ENCODE measurements around the gene ADGRB3. TPM values are rescaled to one million over a fixed set of nuclear protein-coding genes. Genes with fewer than 3 reads are reported as not detected.

The ADGRB3 gene
- total RNA-seq, 2 donors from 2014 or later = not detected

DNA sequence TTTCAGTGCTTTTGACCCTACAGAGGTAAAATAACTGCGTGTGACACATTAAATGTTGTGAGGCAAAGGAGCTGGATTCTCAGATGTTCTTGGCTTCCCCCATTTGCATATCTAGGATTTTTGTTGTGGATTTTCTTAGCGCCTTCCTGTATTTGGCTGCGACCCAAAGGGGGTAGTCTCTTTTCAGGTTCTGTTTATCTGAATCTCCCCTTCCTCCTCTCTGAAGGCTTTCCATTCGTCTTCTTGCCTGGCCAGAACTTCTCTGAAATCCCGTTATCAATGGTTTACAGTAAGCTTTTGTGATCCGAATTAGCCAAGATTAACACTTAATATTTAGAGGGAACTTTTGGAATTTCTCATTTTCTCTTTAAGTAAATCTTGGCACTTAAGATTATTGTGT lies 60.8 kb downstream of the ADGRB3 start:
- Mint-ChIP-seq H3K4me3 (no peak overlapping the region), H3K27ac (no peak overlapping the region), H3K36me3 (no peaks in the 10 kb centered on the region), H3K27me3 (no peaks in the 10 kb centered on the region), H3K4me1 (ENCODE audit: low read depth in 2 of 2) (no peaks in the 10 kb centered on the region), H3K9me3 (peaks cover 4% of the 10 kb centered on the region)
- DNase-seq (ENCODE audit: low spot score) (no peak), ATAC-seq (no peak)

DNA sequence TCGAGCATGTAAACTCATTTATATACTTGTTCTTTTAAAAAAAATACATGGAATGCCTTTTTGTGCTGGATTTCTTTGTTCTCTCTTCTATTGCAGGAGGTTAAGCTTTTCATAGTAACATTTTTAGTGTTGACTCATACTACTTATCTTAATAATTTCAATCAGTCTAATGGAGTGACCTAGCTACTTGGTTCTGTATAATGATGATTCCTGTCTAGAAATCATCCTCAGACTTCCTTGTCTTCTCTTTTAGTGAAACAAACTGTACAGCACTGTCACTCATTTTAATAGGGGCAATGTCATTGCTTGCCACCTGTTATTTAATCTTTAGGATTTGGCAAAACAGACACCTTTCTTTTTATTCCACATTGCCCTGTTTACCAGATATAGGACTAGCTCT lies 62.3 kb downstream of the ADGRB3 start:
- no peak for ATAC-seq
- Mint-ChIP-seq H3K36me3 (peaks cover 5% of the 10 kb centered on the region), H3K4me1 (ENCODE audit: low read depth in 2 of 2) (no peaks in the 10 kb centered on the region)

GRCh38 chr6:68701159-68701558 lies 66.1 kb downstream of the ADGRB3 start:
- ATAC-seq (no peak), DNase-seq (ENCODE audit: low spot score) (no peak)
- Mint-ChIP-seq H3K27me3 (no peaks in the 10 kb centered on the region), H3K4me1 (ENCODE audit: low read depth in 2 of 2) (no peaks in the 10 kb centered on the region), H3K36me3 (peaks cover 11% of the 10 kb centered on the region), H3K4me3 (no peak overlapping the region), H3K9me3 (peaks cover 14% of the 10 kb centered on the region), H3K27ac (no peak overlapping the region)

More for the DNA sequence above, 62.3 kb downstream of the ADGRB3 start:
- Mint-ChIP-seq H3K9me3 (peaks cover 7% of the 10 kb centered on the region), H3K4me3 (no peak overlapping the region), H3K27me3 (no peaks in the 10 kb centered on the region), H3K27ac (no peak overlapping the region)
- DNase-seq (ENCODE audit: low spot score) = no peak

GRCh38 chr6:68704485-68704884 lies 69.4 kb downstream of the ADGRB3 start:
- Mint-ChIP-seq H3K9me3 (peaks cover 14% of the 10 kb centered on the region), H3K27ac (no peak overlapping the region)

DNA sequence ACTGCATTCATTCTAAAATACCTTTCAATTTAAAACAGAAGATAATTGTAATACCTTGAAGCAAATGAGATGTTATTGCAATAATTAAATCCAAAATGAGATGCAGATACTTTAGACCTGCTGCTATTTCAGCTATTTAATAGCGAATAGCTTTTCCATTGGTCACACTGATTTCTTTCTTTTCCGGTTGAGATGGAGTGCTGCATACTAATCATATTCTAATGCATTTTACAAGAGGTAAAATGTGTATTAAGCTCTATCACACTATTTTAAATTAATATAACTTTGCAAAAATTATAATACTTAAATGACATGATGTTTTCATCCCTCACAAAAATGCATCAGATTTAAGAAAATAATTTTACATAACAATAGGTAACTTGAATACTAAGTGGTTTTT lies 74.0 kb downstream of the ADGRB3 start:
- H3K27ac Mint-ChIP-seq = no peak overlapping the region
- peaks cover 18% of the 10 kb centered on the region for H3K9me3 Mint-ChIP-seq
- no peak overlapping the region for H3K4me3 Mint-ChIP-seq
- H3K4me1 Mint-ChIP-seq (ENCODE audit: low read depth in 2 of 2) = no peaks in the 10 kb centered on the region
- ATAC-seq (no peak), DNase-seq (ENCODE audit: low spot score) (no peak)
- H3K27me3 Mint-ChIP-seq = no peaks in the 10 kb centered on the region
- peaks cover 12% of the 10 kb centered on the region for H3K36me3 Mint-ChIP-seq

More at GRCh38 chr6:68704485-68704884, 69.4 kb downstream of the ADGRB3 start:
- ATAC-seq = no peak
- no peak overlapping the region for H3K4me3 Mint-ChIP-seq
- H3K4me1 Mint-ChIP-seq (ENCODE audit: low read depth in 2 of 2) = no peaks in the 10 kb centered on the region
- no peak for DNase-seq (ENCODE audit: low spot score)
- no peaks in the 10 kb centered on the region for H3K27me3 Mint-ChIP-seq
- H3K36me3 Mint-ChIP-seq = peaks cover 11% of the 10 kb centered on the region

DNA sequence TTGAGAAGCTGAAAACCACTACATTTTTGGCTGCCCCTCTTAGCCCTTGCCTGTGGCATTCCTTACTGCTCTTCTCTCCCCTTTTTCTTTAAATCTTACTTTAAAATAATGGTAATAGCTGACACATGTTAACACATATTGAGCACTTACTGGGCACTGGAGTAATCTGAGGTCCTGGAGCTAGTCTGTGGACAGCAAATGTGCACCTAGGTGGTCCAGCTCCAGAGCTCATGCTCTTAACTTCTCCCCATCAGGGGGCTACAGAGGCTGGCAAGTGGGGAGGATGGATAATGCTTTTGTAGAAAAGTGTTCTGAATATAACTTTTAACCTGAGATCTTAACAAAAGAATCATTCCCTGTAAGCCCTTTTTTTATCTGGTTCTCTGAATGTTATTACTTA lies 74.8 kb downstream of the ADGRB3 start:
- Mint-ChIP-seq H3K4me1 (ENCODE audit: low read depth in 2 of 2) (no peaks in the 10 kb centered on the region), H3K36me3 (peaks cover 12% of the 10 kb centered on the region), H3K4me3 (no peak overlapping the region)

DNA sequence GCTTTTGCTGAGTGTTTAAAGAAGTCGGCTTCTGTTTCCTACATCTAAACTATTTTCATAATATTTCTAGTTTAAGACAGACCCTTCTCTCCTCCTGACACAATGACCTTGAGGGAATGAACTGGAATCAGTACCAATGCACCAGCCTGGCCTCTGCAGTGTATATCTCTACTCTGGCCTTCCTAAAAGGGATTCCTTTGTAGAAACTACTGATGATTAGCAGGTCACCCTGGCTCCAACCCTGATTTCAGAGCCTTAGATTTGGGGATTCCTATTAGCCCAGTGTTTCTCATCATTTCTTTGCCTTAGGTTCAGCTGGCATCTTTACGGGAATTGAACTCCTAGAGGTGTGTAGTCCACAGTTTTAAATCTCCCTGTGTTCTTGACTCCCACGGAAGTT lies 75.4 kb downstream of the ADGRB3 start:
- no peak overlapping the region for H3K27ac Mint-ChIP-seq

More for the DNA sequence above, 74.8 kb downstream of the ADGRB3 start:
- Mint-ChIP-seq H3K27ac (no peak overlapping the region), H3K9me3 (peaks cover 18% of the 10 kb centered on the region), H3K27me3 (no peaks in the 10 kb centered on the region)
- no peak for DNase-seq (ENCODE audit: low spot score)
- ATAC-seq = no peak

DNA sequence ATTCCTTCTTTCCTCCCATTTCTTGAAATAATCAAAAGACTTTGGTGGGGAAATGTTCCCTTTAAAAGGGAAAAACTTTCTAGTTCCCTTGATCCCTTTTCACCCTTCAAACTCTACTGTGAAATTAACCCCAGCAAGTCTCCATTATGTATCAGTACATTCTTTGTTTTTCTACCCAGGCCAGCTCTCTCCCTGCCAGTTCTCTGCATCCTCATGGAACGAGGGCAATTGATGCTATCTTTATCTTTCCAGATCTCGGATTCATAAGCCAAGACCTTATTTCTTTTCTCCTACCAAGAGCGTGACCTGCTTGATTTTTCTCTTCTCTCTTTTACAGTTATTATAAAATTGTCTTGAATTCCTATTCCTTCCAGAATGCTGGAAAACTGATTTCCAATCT lies 75.8 kb downstream of the ADGRB3 start:
- DNase-seq (ENCODE audit: low spot score) (no peak), ATAC-seq (no peak)
- Mint-ChIP-seq H3K4me3 (no peak overlapping the region), H3K27ac (no peak overlapping the region), H3K36me3 (peaks cover 6% of the 10 kb centered on the region), H3K27me3 (no peaks in the 10 kb centered on the region), H3K4me1 (ENCODE audit: low read depth in 2 of 2) (no peaks in the 10 kb centered on the region), H3K9me3 (peaks cover 8% of the 10 kb centered on the region)

More for the DNA sequence above, 75.4 kb downstream of the ADGRB3 start:
- H3K36me3 Mint-ChIP-seq = peaks cover 10% of the 10 kb centered on the region
- no peaks in the 10 kb centered on the region for H3K4me1 Mint-ChIP-seq (ENCODE audit: low read depth in 2 of 2)
- DNase-seq (ENCODE audit: low spot score) (no peak), ATAC-seq (no peak)
- peaks cover 12% of the 10 kb centered on the region for H3K9me3 Mint-ChIP-seq
- H3K4me3 Mint-ChIP-seq = no peak overlapping the region
- H3K27me3 Mint-ChIP-seq = no peaks in the 10 kb centered on the region

- DNase-seq (ENCODE audit: low spot score) = no peak
Observed at GRCh38 chr6:68711386-68712000, 76.4 kb downstream of the ADGRB3 start.

DNA sequence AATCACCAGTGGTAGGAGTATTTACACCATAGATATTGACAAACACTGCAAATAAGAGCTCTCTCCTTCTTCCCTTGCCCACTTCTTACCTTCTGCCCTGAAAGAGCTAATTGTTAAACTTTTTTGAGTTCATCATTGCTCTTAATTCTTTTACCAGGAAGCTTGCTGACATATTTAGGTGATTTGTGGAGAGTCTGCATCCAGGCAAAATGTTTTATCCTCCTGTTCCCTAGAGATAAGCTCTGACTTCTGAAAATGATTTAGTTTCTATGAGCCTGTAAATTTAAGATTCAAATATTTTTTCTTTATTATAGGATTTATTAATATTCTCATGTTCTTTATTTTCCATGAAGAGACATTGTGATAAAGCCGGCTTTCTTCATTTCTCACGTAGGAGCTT lies 81.5 kb downstream of the ADGRB3 start:
- H3K27ac Mint-ChIP-seq = no peak overlapping the region
- H3K4me1 Mint-ChIP-seq (ENCODE audit: low read depth in 2 of 2) = no peaks in the 10 kb centered on the region
- ATAC-seq (no peak), DNase-seq (ENCODE audit: low spot score) (no peak)
- no peaks in the 10 kb centered on the region for H3K27me3 Mint-ChIP-seq
- H3K9me3 Mint-ChIP-seq = peaks cover 4% of the 10 kb centered on the region
- H3K36me3 Mint-ChIP-seq = no peaks in the 10 kb centered on the region
- H3K4me3 Mint-ChIP-seq = no peak overlapping the region

More at GRCh38 chr6:68711386-68712000, 76.4 kb downstream of the ADGRB3 start:
- Mint-ChIP-seq H3K36me3 (peaks cover 6% of the 10 kb centered on the region), H3K9me3 (peaks cover 7% of the 10 kb centered on the region), H3K4me3 (no peak overlapping the region), H3K27ac (no peak overlapping the region), H3K4me1 (ENCODE audit: low read depth in 2 of 2) (no peaks in the 10 kb centered on the region), H3K27me3 (no peaks in the 10 kb centered on the region)
- ATAC-seq = no peak

DNA sequence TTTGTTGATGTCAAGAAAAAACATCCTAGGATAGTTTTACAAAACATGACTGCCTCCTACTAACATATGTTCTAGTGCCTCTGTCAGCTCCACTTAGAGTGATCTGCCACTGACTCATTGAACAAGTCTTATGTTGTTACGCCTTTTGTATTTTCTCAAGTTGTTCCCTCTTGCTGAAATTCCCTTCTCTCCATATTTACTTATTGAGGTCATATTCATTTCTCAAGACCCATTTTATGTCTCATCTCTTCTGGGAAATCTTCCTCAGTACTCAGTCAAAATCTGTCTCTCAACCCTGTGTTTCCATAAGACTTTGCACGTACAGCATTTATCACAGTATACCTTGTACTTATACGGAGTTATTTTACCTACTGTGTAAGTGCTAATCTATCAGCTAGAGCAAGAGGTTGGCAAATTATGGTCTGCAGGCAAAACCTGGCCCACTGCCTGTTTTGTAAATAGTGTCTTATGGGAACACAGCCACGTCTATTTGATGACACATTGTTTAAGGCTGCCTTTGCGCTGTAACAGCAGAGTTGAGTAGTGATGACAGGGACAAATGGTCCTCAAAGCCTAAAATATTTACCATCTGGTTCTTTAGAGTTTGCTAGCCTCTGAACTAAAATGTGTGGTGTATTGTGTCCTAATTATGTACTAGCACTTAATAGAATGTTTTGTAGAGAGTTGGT lies 83.4 kb downstream of the ADGRB3 start:
- Mint-ChIP-seq H3K27me3 (no peaks in the 10 kb centered on the region), H3K36me3 (no peaks in the 10 kb centered on the region), H3K4me3 (no peak overlapping the region), H3K9me3 (peaks cover 4% of the 10 kb centered on the region), H3K4me1 (ENCODE audit: low read depth in 2 of 2) (no peaks in the 10 kb centered on the region), H3K27ac (no peak overlapping the region)
- ATAC-seq (no peak), DNase-seq (ENCODE audit: low spot score) (no peak)

DNA sequence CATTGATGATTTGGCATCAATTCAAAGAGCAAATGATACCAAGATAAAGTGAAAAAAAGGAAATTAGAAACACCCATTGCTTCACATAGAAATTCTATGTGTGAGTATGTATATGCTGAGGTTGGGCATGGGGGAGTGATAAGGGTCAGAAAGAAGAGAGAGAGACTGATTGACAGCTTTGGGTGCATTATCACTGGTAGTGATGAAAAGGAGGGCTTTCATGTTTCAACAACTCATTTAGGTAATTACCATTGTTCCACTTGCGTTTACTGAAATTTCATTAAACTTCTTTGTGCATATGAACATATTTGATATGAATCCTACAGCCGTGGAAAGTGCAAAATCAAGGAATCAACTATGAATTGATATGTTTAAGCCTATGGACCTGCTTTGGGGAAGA lies 84.7 kb downstream of the ADGRB3 start:
- no peak overlapping the region for H3K27ac Mint-ChIP-seq
- H3K27me3 Mint-ChIP-seq = no peaks in the 10 kb centered on the region
- ATAC-seq (no peak), DNase-seq (ENCODE audit: low spot score) (no peak)
- no peaks in the 10 kb centered on the region for H3K36me3 Mint-ChIP-seq
- H3K9me3 Mint-ChIP-seq = peaks cover 4% of the 10 kb centered on the region
- no peaks in the 10 kb centered on the region for H3K4me1 Mint-ChIP-seq (ENCODE audit: low read depth in 2 of 2)
- no peak overlapping the region for H3K4me3 Mint-ChIP-seq

DNA sequence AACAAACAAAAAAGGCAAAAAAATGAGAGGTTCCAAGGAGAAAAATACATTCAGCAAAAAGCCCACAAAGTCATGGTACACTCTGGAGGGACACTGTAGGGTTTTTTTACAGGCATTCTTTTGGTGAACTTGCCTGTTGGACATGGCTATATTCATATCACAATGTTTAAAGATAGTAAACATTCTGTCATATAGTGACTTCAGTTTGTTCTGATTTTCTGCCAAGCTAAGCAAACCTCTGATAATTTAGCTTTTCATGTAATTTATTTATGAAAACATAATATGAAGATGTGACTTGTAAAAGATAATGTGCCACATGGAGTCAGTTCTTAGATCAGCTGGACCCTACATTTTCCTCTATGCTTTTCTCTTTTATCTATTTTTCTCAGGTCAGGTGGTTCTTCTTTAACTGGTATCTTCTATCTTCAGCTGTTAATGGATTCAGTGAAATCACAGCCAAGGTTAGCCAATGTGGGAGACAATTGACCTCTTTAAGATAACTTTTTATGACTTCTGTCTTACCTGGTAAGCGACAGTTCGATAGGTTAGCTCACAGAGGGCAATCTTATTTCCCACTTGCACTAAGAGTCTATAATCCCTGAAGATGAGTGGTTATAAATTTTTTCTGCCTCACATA lies 87.9 kb downstream of the ADGRB3 start:
- H3K4me1 Mint-ChIP-seq (ENCODE audit: low read depth in 2 of 2) = no peaks in the 10 kb centered on the region
- H3K27me3 Mint-ChIP-seq = no peaks in the 10 kb centered on the region
- H3K9me3 Mint-ChIP-seq = peaks cover 11% of the 10 kb centered on the region
- DNase-seq (ENCODE audit: low spot score) = no peak
- H3K4me3 Mint-ChIP-seq = no peak overlapping the region
- ATAC-seq = no peak
- no peak overlapping the region for H3K27ac Mint-ChIP-seq
- no peaks in the 10 kb centered on the region for H3K36me3 Mint-ChIP-seq

DNA sequence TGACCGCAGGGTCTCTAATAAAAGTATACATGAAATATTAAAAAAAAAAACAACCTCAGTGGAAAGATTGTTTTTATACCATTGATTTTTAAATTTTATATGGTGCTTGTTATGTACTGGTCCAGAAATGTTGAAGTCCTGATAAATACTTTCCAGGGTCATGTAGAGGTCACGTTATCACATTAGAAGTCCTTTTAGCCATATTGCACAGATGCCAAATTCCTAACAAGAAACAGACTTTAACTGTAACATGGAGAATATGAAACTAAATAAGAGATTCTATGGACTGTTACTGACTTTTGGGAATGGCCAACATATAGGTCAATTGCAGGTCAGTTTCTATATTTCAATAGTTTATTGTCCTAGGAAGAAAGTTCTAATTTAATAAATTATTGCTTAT lies 89.0 kb downstream of the ADGRB3 start:
- Mint-ChIP-seq H3K27me3 (no peaks in the 10 kb centered on the region), H3K27ac (no peak overlapping the region), H3K4me3 (no peak overlapping the region), H3K4me1 (ENCODE audit: low read depth in 2 of 2) (no peaks in the 10 kb centered on the region), H3K36me3 (no peaks in the 10 kb centered on the region), H3K9me3 (peaks cover 7% of the 10 kb centered on the region)
- no peak for DNase-seq (ENCODE audit: low spot score)
- ATAC-seq = no peak

All from natural killer cell treated with Interleukin-12 subunit alpha and Interleukin-12 subunit beta and Interleukin-15 and Interleukin-18, amount 100 ng/mL, for 72 hours (primary cell).